ENCODE measurements around the gene ACP1. TPM values are rescaled to one million over a fixed set of nuclear protein-coding genes. Genes with fewer than 3 reads are reported as not detected.

The ACP1 gene
- total RNA-seq, 2 donors from 2014 or later: 62.0 to 74.2 TPM

DNA sequence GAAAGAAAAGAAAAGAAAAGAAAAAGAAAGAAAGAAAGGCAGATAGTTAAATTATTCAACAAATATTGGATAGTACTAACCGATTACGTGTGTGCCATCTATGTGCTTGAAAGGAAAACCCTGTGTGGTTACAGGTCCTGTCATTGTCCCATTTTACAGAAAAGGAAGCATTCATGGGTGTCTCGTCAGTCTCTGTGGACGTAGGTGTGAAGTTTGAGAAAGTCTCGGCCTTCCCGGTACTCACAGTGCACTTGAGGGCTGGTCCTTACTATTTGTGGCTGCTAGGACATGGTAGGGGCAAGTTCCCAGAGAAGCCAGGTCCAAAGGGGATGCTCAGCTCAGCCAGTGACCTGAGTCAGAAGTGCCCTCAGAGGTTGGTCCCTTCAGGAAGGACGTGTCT is 20.2 kb upstream of the ACP1 start:
- TF ChIP-seq POLR2A (IDR thresholded peaks at IDR 0.05): no peak
- TF ChIP-seq CTCF (IDR thresholded peaks at IDR 0.05): no peak

DNA sequence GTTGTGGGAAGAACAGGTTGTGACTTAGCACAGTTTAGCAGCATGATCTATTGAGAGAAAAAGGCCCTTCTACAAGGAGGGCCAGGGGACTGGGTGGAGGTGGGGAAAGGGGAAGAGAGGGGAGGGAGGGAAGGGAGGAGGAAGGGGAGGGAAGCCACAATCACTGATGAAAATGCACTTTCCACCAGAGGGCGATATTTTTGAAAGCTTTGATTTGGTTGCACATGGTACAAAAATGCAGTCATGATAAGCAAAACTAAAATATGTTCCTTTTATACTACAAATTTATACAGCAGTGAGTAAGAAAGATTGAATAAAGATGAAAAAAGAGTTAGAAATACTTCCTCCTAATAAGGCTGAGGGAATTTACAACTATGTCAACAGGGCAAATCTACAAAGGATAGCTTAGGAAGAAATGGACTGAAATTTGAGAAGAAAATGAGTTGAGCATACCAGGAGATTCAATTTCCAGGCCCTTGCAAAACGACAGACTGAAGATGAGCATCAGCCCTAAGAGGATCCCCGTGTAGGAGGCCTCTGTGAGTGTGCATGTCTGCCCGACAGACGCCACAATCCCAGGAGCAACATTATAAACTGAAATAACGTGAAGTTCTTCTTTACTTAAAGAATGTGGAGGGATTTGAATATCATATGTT is 18.1 kb upstream of the ACP1 start:
- DNase-seq (peak in 3 of 4 donors; percentile 38 to 65 (median 43)), ATAC-seq (peak; percentile 78)
- H3K27me3 ChIP-seq: no peaks in the 10 kb centered on the region
- TF ChIP-seq CTCF (IDR thresholded peaks at IDR 0.05) (peak; percentile 12 to 72 (median 57)), POLR2A (IDR thresholded peaks at IDR 0.05) (no peak)
- no peaks in the 10 kb centered on the region for H3K4me1 ChIP-seq
- intact Hi-C loops (cut with DNase I): no loop called here
- 57 to 58% methylated on average over 6 of the region's 6 CpGs for WGBS, 2 donors
- no peaks in the 10 kb centered on the region for H3K9me3 ChIP-seq
- peaks cover 0 to 25% of the 10 kb centered on the region in 2 donors for H3K36me3 ChIP-seq (replicated peaks in 1 of 2; ENCODE audit: insufficient read depth in 1 of 2, low read depth in 2 of 2)
- no peak overlapping the region for H3K4me3 ChIP-seq
- H3K27ac ChIP-seq: peak overlapping the region in 1 of 4 donors; percentile 33

More for the DNA sequence above, 20.2 kb upstream of the ACP1 start:
- peaks cover 0 to 21% of the 10 kb centered on the region in 2 donors for H3K36me3 ChIP-seq (replicated peaks in 1 of 2; ENCODE audit: insufficient read depth in 1 of 2, low read depth in 2 of 2)
- H3K9me3 ChIP-seq: no peaks in the 10 kb centered on the region
- H3K4me3 ChIP-seq: no peak overlapping the region
- ATAC-seq (no peak), DNase-seq (no peak)
- no peaks in the 10 kb centered on the region for H3K27me3 ChIP-seq
- WGBS, 2 donors: 91 to 92% methylated on average over 7 of the region's 7 CpGs
- intact Hi-C loops (cut with DNase I): no loop called here
- no peaks in the 10 kb centered on the region for H3K4me1 ChIP-seq
- no peak overlapping the region for H3K27ac ChIP-seq

DNA sequence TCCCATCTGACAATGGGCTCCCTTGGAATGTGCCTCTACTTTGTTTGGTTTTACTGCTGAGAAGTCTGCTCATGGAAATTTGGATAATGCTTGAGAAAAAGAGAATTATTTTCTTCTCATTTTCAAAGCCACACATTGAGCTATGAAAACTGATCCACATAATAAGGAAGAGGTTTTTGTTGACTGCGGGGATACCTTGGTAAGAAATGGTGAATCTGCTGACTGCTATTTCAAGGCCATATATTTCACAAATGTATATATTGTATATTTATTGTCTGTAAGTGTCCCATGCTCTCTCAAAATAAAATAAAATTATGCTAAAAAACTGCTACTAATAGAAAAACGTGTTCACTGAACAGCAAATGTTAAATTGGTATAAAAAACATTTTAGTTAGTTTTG is 16.0 kb upstream of the ACP1 start:
- Histone ChIP-seq H3K27me3 (no peaks in the 10 kb centered on the region), H3K36me3 (replicated peaks in 1 of 2; ENCODE audit: insufficient read depth in 1 of 2, low read depth in 2 of 2) (peaks cover 0 to 25% of the 10 kb centered on the region in 2 donors), H3K4me1 (no peaks in the 10 kb centered on the region), H3K9me3 (no peaks in the 10 kb centered on the region), H3K4me3 (no peak overlapping the region), H3K27ac (no peak overlapping the region)
- ATAC-seq (no peak), DNase-seq (no peak)
- intact Hi-C loops (cut with DNase I): no loop called here
- TF ChIP-seq POLR2A (IDR thresholded peaks at IDR 0.05): no peak
- TF ChIP-seq CTCF (IDR thresholded peaks at IDR 0.05): no peak
- 80 to 86% methylated on average over 2 of the region's 2 CpGs for WGBS, 2 donors

DNA sequence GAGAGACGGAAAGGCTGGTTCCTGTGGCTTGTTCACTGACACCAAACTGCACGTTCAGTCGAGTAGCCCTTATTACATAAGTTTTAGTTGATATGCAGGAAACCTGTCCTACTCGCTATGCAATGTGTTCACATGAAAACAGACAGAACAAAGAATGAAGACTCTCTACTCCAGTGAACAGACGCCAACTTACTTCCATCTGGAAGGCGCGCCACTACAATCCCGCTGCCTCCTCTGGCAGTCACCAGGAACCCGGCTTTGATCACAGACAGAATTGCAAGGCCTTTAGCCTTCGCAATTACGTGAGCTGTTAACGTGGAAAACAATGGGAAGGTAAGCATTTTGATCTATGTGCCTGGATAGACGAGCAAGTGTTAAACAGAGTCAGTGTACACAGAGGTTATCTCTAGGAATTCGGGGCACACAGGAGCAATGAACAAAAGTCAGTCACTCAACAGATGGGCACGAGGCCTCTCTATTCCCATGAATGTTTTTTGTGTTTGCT is 15.2 kb upstream of the ACP1 start:
- H3K27ac ChIP-seq: peak overlapping the region in 1 of 4 donors; percentile 14
- intact Hi-C loops (cut with DNase I): no loop called here
- WGBS, 2 donors: 70 to 78% methylated on average over 15 of the region's 15 CpGs
- TF ChIP-seq POLR2A (IDR thresholded peaks at IDR 0.05) (no peak), CTCF (IDR thresholded peaks at IDR 0.05) (no peak)
- ATAC-seq: no peak
- peaks cover under 1% of the 10 kb centered on the region for H3K4me1 ChIP-seq
- H3K36me3 ChIP-seq (replicated peaks in 1 of 2; ENCODE audit: insufficient read depth in 1 of 2, low read depth in 2 of 2): peaks cover 0 to 20% of the 10 kb centered on the region in 2 donors
- no peaks in the 10 kb centered on the region for H3K9me3 ChIP-seq
- H3K4me3 ChIP-seq: no peak overlapping the region
- no peak for DNase-seq
- H3K27me3 ChIP-seq: no peaks in the 10 kb centered on the region

All from body of pancreas (tissue), 4 donors.